Right forelimb (tissue), 1 donor: ENCODE measurements around the gene ISLR2.

Source experiments
- DNase-seq: peaks from one replicate; pipeline ENCODE4 v3.0.0-alpha.2; 2018

Gene ISLR2

DNA sequence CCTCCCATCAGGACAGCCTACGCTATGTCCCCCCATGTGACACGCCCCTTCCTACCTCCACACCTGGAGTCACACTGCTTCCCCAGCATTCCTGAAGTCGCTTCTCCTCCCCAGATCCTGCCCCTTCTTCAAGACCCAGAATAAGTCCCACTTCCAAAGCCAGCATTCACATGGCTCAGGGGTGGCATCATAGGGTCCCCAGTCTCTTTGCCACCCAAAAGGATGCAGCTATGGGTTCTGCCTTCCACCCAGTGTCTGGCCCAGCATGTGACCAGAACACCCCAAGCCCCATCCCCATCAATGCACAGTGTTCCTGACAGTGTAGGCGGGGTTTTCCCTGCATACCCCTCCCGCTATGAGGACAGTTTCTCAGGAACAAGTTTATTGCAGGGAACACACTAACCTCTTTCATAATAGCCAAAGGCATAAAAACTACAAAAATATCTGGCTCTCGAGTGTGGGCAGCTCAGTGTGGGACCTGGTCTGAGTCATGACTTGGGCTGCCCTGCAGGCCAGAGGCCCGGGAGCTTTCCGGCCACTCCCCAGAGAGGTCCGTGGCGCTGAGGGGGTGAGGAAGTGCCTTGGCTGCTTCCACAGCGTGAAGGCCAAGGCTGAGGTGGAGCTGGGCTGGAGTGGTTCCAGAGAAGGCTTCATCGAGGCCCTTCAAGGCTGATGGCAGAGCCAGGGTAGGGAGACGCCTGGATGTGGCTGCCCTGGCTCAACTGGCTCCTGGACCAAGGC, 48.9 kb downstream of the ISLR2 start:
- DNase-seq, result peak; percentile 84

DNA sequence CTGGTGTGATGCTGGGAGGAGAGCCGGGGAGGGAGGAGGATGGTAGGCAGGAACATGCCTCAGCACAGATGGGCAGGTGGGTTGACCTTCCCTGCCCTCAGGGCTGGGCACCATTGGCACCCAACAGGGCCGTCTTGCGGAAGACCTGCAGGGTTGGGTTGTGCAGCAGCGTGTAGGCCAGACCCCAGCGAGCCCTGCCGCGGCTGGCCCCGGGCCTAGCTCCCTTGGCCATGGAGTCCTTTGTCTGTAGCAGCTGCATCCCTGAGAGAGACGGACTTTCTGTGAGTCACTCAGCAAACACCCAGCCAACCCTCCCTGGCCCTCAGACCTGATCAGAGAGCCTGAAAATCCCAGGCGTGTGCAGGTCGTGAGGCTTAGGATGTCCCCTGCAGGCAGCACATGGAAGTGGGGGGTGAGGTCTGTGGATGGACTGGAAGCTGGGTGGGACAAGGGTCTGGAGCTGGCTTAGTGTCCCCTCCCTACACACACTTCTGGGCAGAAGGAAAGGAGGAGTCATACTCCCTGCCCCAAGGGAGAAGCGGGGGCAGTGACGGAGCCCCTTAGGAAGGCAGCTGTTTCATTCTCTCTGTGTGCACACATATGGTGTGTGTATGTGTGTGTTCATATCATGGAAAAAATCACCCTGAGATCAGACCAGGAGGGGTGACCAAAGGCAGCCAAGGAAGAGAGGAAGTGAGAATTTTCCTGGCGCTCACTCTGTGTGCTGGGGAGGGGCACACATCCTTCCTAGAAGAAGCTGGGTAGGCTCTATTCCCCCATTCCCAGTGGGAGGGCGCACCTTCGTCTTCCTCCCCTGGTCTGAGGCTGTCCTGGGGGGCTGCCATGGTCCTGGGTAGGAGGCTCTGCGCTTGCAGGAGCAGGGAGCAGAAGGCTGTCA, 49.8 kb downstream of the ISLR2 start:
- peak; percentile 72 for DNase-seq

DNA sequence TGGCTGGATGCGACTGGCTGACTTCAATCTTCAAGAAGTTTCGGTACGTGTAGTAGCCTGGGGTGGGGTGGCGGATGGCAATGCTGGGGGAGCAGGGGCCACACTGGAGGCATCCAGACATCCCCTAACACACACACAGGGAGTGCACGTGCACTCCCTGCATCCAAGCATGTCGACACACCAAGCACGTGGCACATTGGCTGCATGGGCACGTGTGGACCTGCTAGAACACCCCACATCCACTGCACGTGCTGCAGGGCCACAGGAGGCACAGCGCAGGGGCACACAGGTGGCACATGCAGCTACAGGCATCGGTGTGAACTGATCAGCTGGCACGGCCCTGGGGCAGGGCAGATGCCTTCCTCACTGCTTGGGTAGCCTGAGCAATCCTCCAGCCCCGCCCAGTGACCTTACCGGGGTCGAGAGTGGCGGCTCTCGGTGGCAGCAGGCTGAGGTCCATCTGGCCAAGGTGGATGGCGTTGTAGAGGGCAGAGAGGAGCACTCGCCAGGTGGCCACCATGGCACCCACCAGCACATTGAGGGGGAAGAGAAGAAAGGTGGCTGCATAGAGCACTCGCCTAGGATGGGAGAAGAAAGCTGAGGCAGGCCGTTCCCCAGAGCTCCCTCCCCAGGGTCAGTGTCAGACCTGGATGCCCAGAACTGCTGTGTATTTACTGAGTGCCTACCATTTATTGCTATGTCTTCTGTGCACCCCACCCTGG, 50.7 kb downstream of the ISLR2 start:
- no peak for DNase-seq

DNA sequence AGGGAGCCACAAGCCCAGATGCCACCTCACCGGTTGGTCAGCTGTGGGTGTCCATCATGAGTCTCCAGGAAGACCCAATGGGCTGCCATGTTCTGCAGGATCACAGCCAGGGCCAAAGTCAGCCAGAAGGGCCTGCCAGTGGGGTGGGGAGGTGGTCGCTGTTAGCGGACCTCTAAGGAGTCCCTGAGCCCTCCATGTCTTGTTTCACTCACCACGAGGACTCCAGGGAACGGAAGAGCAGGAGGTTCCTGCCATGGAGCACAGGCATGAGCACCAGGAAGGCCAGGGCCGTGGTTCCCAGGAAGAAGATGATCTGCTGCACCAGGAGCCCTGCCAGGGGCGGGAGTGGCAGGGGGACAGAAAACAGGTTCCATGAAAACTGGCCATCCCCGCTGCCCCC, 51.7 kb downstream of the ISLR2 start:
- DNase-seq, result peak; percentile 21

DNA sequence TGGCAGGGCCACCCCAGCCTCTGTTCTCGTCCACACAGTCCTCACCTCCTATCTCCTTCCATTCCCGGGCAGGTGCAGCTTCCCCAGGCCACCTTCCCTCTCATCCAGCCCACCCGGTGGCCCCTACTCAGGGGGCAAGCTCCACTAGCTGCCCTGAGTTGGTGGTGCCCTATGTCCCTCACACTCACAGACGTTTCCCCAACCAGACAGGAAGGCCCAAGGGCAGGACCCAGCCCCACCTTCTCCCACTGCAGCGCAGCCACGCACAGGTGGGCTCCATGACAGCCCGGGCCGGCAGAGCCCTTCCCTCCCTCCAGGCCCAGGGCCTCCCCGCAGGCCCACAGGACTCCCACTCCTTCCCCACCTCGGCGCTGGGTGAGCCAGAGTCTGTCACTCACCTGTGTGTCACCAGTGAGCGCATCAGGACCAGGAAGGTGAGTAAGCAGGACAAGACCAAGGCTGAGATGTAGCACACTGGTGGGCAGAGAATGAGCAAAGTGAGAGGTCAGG, 54.3 kb downstream of the ISLR2 start:
- no peak for DNase-seq

DNA sequence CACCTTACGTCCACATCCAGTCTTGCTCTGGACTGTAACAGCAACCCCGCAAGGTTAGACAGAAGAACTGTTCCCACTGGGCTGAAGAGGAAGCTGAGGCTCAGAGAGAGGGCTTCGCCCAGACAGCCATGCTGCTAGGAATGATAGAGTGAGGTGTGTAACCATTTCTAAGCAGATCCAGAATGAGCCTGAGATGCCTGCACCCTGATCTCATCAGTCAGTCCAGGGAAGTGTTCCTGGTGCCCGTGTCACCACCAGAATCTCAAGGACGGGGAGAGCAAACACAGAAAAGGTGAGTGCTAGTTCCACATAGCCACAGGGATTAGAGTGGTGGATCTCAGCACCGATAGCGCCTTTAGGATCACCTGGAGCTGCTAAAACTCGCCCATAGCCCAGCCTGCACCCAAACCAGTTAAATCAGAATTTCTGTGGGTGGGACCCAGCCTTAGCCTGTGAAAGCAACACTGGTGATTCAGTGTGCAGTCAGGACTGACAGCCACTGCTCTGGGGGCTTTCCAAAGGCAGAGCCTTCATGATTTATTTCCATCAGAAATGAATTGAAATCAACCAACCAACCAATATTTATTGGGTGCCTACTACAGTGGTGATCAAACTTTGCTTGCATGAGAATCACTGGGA, 55.4 kb downstream of the ISLR2 start:
- DNase-seq, result no peak
